ENCODE data around the gene TMSB15C. TPM values are rescaled to one million over a fixed set of nuclear protein-coding genes. Genes with fewer than 3 reads are reported as not detected.
A peak's percentile ranks its signal among the peaks of the same experiment; 100 is the strongest.
"Not testable (repeated sequence)": the region's sequence is repeated elsewhere in the genome, so short reads cannot be mapped to it uniquely, and the experiment has no call there.

TMSB15C gene
- total RNA-seq, 1 experiment from 2014 or later, result 3.5 TPM

DNA sequence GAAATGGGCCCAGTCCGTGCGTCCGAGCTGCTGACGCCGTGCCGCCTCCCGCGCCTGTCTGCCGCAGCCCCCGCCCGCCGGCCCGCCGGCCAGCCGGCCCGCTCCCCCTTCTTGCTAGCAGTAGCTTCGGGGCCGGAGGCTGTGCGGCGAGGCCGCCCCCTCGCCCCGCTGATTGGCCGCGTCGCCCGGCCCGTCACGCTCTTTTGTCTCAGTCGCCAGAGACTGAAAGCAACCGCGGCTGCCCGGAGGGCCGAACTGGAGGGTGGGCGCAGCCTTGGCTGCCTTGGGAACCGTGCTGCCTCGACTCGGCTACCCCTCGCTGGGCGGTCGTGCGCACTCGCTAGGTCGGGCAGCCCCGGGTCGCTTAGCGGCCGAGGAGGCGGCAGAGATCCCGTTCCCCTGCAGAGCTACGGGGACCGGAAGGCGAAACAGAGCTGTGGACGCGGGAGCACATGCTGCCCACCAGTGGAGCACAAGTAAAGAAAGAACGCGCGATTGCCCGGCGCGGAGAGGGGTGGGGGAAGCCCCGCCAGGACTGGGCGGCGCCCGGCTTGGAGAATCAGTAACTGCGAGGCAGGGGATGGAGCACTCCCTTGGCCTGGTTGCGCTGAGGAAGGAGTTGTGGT, 36.4 kb upstream of the TMSB15C start, which contains the start of gene ZCCHC18:
TSS of gene ZCCHC18 (plus strand) at position 198 of the 626 bp plus-strand sequence. CDS start 1,589 bp downstream, outside the sequence.
- peak within 1 kb of the TSS; percentile 88 for H2AFZ ChIP-seq (ENCODE audit: low read length)
- DNase-seq, result peak; percentile 32
- no peaks in the 10 kb centered on the region for H3K9me3 ChIP-seq (ENCODE audit: low read length)
- H3K4me2 ChIP-seq (ENCODE audit: low read length), result peak within 1 kb of the TSS; percentile 94
- 0 out of 2 replicates have a peak, but pooled peaks have one; percentile 46 for TF ChIP-seq EZH2phosphoT487 (IDR thresholded peaks at IDR 0.05; ENCODE audit: borderline replicate concordance, low read length)
- TF ChIP-seq, protein P1, sequence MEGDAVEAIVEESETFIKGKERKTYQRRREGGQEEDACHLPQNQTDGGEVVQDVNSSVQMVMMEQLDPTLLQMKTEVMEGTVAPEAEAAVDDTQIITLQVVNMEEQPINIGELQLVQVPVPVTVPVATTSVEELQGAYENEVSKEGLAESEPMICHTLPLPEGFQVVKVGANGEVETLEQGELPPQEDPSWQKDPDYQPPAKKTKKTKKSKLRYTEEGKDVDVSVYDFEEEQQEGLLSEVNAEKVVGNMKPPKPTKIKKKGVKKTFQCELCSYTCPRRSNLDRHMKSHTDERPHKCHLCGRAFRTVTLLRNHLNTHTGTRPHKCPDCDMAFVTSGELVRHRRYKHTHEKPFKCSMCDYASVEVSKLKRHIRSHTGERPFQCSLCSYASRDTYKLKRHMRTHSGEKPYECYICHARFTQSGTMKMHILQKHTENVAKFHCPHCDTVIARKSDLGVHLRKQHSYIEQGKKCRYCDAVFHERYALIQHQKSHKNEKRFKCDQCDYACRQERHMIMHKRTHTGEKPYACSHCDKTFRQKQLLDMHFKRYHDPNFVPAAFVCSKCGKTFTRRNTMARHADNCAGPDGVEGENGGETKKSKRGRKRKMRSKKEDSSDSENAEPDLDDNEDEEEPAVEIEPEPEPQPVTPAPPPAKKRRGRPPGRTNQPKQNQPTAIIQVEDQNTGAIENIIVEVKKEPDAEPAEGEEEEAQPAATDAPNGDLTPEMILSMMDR (conservative IDR thresholded peaks at IDR 0.05; ENCODE audit: low read depth, low read length), result no peak
- BruUV-seq (replicated peaks), result no TSS peak
- ATAC-seq, result peak; percentile 60
- peaks cover 7% of the 10 kb centered on the region for H3K27me3 ChIP-seq (ENCODE audit: low read length)
- ChIA-PET POLR2A (ENCODE audit: unreplicated experiment) (no interaction called here), CTCF (interaction anchor here (0.5 to 0.8 kb wide), 2 partner anchors 14 to 267 kb away, joined by 3 read pairs; no protein-coding TSS in a partner anchor)
- peak within 1 kb of the TSS; percentile 27; the same call in 1 of the 2 replicates for H3K9ac ChIP-seq (ENCODE audit: low read length)
- H3K4me1 ChIP-seq (ENCODE audit: insufficient read depth, low read length), result no peaks in the 10 kb centered on the region; the same call in 1 of the 2 replicates
- intact Hi-C loops (cut with micrococcal nuclease), result no loop called here
- H3K27ac ChIP-seq (ENCODE audit: low read length), result no peak within 1 kb of the TSS
- no peaks in the 10 kb centered on the region for H4K20me1 ChIP-seq (ENCODE audit: low read length)
- no peaks in the 10 kb centered on the region for H3K9me2 ChIP-seq (replicated peaks; ENCODE audit: low read length)
- H3K4me3 ChIP-seq (ENCODE audit: low read length), result peak within 1 kb of the TSS; percentile 75
- no peaks in the 10 kb centered on the region for H3F3A ChIP-seq (ENCODE audit: low read length, unreplicated experiment)
- H3K36me3 ChIP-seq (ENCODE audit: low read depth, low read length), result no peaks in the 10 kb centered on the region
- H3K79me2 ChIP-seq (ENCODE audit: low read length), result no peaks in the 10 kb centered on the region

DNA sequence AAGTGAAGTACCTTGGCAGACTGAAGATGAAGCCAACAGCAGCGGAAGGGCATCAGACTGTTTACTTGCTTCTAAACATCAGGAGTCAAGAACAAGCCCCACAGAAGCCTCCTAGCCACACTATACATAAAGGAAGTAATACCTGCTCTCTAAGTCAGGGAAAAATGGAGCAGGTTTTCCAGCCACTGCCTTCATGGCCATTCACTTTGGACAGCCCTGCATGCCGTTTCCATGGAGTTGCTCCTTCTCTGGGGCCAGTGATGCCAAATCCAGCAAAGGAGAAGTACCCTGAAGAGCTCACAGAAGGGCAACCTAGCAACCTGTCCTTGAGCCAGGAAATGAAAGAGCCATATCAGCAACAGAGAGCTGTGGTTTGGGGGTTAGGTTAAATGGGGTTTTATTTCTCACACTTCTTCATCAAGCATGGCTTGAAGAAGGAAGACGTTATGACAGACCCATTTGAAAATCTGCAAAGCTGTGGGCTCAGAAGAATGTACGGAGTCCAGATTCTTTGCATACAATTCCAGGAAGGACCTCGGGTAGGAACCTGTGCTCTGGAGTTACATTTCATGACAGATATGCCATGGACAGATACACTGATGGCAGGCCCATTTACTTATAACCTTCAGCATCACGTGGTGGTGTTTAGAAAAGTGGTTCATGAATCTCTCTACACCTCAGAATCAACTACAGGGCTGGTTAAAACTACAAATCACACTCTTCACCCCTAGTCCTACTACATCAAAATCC, 34.6 kb upstream of the TMSB15C start:
- DNase-seq; H3K27me3 ChIP-seq (ENCODE audit: low read length); H3K4me2 ChIP-seq (ENCODE audit: low read length); H3F3A ChIP-seq (ENCODE audit: low read length, unreplicated experiment); H2AFZ ChIP-seq (ENCODE audit: low read length); H3K4me1 ChIP-seq (ENCODE audit: insufficient read depth, low read length); POLR2A ChIA-PET (ENCODE audit: unreplicated experiment); H3K9me3 ChIP-seq (ENCODE audit: low read length); ATAC-seq; H3K9me2 ChIP-seq (replicated peaks; ENCODE audit: low read length); H3K27ac ChIP-seq (ENCODE audit: low read length); H3K9ac ChIP-seq (ENCODE audit: low read length); H3K36me3 ChIP-seq (ENCODE audit: low read depth, low read length); H4K20me1 ChIP-seq (ENCODE audit: low read length); BruUV-seq (replicated peaks); H3K79me2 ChIP-seq (ENCODE audit: low read length); intact Hi-C loops (cut with micrococcal nuclease); H3K4me3 ChIP-seq (ENCODE audit: low read length): not testable (repeated sequence)
- CTCF ChIA-PET, result interaction anchor here (0.6 kb wide), 1 partner anchor 585 kb away, joined by 3 read pairs; no protein-coding TSS in a partner anchor

DNA sequence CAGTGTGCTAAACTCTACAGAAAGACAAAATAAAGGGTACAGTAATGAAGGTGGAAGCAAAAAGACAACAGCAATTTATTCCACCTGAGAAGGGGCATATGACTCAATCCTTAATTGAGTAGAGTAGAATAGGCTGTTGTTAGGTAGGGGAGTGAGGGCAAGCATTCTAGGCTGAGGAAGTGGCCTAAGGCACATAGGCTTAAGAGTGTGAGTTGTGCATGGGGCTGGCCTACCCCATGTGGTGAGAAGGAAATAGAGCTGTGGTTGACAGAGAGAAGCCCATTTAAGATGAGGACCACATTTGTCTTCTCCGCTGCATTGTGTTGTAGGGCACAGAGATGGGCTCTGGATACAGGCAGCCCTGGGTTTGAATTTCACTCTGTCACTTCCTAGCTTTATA, 32.9 kb upstream of the TMSB15C start:
- H3K27ac ChIP-seq (ENCODE audit: low read length), result no peak overlapping the region
- no TSS peak for BruUV-seq (replicated peaks)
- ChIA-PET POLR2A (ENCODE audit: unreplicated experiment) (no interaction called here), CTCF (no interaction called here)
- no peak overlapping the region for H3K9ac ChIP-seq (ENCODE audit: low read length)
- H3K4me3 ChIP-seq (ENCODE audit: low read length), result no peak overlapping the region
- H3K9me2 ChIP-seq (replicated peaks; ENCODE audit: low read length), result no peaks in the 10 kb centered on the region
- H3K4me1 ChIP-seq (ENCODE audit: insufficient read depth, low read length), result no peaks in the 10 kb centered on the region; the same call in 1 of the 2 replicates
- no peaks in the 10 kb centered on the region for H3K36me3 ChIP-seq (ENCODE audit: low read depth, low read length)
- H3K4me2 ChIP-seq (ENCODE audit: low read length), result no peak overlapping the region
- H3K79me2 ChIP-seq (ENCODE audit: low read length), result no peaks in the 10 kb centered on the region
- TF ChIP-seq, protein P1 (conservative IDR thresholded peaks at IDR 0.05; ENCODE audit: low read depth, low read length), result no peak
- TF ChIP-seq EZH2 (IDR thresholded peaks at IDR 0.05; ENCODE audit: low read length, unreplicated experiment) (no peak), EZH2phosphoT487 (IDR thresholded peaks at IDR 0.05; ENCODE audit: borderline replicate concordance, low read length) (no peak)
- no peaks in the 10 kb centered on the region for H3F3A ChIP-seq (ENCODE audit: low read length, unreplicated experiment)
- H2AFZ ChIP-seq (ENCODE audit: low read length), result no peak overlapping the region
- no peaks in the 10 kb centered on the region for H4K20me1 ChIP-seq (ENCODE audit: low read length)
- intact Hi-C loops (cut with micrococcal nuclease), result no loop called here
- peaks cover 7% of the 10 kb centered on the region for H3K27me3 ChIP-seq (ENCODE audit: low read length)
- no peak for DNase-seq
- H3K9me3 ChIP-seq (ENCODE audit: low read length), result no peaks in the 10 kb centered on the region
- no peak for ATAC-seq
